Measurements from ENCODE around the gene SUDS3.

SUDS3 gene

DNA sequence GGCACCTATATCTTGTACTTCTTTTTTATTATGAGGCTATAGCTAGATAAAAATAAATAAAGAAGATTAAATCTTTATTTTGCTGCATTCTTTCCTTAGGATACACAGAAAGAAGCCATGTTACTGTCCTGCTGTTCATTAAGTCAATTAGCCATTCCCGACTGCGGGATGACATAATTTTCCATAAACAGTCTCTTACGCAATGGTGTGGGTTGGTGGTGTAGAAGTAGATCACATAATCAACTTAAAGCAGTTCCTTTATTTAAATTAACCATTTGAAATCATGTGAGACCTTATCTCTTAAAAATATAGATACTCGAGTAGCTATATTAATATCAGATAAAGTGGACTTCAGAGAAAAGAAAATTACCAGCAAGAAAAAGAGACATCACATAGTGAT lies 43.8 kb upstream of the SUDS3 start:
- POLR2A ChIA-PET = no interaction called here
- TF ChIP-seq, protein P1, sequence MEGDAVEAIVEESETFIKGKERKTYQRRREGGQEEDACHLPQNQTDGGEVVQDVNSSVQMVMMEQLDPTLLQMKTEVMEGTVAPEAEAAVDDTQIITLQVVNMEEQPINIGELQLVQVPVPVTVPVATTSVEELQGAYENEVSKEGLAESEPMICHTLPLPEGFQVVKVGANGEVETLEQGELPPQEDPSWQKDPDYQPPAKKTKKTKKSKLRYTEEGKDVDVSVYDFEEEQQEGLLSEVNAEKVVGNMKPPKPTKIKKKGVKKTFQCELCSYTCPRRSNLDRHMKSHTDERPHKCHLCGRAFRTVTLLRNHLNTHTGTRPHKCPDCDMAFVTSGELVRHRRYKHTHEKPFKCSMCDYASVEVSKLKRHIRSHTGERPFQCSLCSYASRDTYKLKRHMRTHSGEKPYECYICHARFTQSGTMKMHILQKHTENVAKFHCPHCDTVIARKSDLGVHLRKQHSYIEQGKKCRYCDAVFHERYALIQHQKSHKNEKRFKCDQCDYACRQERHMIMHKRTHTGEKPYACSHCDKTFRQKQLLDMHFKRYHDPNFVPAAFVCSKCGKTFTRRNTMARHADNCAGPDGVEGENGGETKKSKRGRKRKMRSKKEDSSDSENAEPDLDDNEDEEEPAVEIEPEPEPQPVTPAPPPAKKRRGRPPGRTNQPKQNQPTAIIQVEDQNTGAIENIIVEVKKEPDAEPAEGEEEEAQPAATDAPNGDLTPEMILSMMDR (IDR thresholded peaks at IDR 0.05; ENCODE audit: insufficient read depth, low read length, missing control alignments) = no peak
- CTCF ChIA-PET = interaction anchor here (1.0 kb wide), 1 partner anchor 26 kb away, joined by 3 read pairs; no protein-coding TSS in a partner anchor
- no peak overlapping the region for H3K4me3 ChIP-seq (ENCODE audit: low read depth, low read length)
- DNase-seq (ENCODE audit: low read depth, low spot score) = no peak

DNA sequence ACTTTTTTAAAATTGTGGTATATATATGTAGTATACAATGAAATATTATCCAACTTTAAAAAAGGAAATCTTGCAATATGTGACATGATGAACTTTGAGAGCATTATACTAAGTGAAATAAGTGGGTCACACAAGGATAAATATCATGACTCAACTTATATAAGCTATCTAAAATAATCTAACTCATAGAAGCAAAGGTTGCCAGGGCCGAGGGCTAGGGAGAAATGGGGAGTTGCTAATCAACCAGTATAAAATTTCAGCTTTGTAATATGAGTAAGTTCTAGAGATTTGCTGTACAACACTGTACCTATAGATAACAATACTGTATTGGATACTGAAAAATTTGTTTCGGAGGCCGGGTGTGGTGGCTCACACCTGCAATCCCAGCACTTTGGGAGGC lies 42.1 kb upstream of the SUDS3 start:
- TF ChIP-seq, protein P1 (IDR thresholded peaks at IDR 0.05; ENCODE audit: insufficient read depth, low read length, missing control alignments) = no peak
- CTCF ChIA-PET = no interaction called here
- H3K4me3 ChIP-seq (ENCODE audit: low read depth, low read length) = no peak overlapping the region
- no peak for DNase-seq (ENCODE audit: low read depth, low spot score)
- POLR2A ChIA-PET = no interaction called here

DNA sequence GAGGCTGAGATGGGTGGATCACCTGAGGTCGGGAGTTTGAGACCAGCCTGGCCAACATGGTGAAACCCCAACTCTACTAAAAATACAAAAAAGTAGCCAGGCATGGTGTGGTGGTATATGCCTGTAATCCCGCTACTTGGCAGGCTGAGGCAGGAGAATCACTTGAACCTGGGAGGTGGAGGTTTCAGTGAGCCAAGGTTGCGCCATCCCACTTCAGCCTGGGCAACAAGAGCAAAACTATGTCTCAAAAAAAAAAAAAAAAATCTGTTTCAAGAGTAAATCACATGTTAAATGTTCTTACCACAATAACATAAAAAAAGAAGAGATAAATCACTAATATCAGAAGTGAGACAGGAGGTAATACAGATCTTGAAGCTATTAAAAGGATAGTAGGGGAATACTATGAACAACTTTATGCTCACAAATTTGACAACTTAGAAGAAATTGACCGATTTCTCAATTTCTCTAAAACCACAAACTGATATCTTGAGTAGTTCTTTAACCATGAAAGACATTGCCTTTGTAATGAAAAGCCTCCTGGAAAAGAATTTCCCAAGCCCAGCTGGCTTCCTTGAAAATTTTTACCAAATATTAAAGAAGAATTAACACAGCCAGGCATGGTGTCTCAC lies 41.3 kb upstream of the SUDS3 start:
- H3K4me3 ChIP-seq (ENCODE audit: low read depth, low read length) = no peak overlapping the region
- DNase-seq (ENCODE audit: low read depth, low spot score) = no peak
- POLR2A ChIA-PET = no interaction called here
- TF ChIP-seq, protein P1 (IDR thresholded peaks at IDR 0.05; ENCODE audit: insufficient read depth, low read length, missing control alignments) = no peak
- CTCF ChIA-PET = interaction anchor here (0.6 kb wide), 1 partner anchor 43 kb away, joined by 3 read pairs; no protein-coding TSS in a partner anchor

DNA sequence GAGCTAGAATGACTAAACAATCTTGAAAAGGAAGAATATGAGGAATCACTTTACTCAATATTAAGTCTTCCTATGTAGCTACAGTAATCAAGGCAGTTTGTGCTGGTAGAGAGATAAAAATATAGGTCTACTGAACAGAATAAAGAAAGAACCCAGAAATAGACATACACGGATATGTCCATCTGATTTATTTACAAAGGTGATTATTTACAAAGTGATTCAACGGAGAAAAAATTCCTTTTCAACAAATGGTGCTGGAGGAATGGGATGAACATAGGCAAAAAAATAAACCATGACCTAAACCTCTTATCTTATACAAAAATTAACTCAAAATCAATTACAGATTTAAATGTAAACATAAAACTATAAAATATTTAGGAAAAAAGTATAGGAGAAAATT lies 40.2 kb upstream of the SUDS3 start:
- ChIA-PET POLR2A (no interaction called here), CTCF (no interaction called here)
- TF ChIP-seq, protein P1 (IDR thresholded peaks at IDR 0.05; ENCODE audit: insufficient read depth, low read length, missing control alignments) = no peak
- no peak for DNase-seq (ENCODE audit: low read depth, low spot score)
- H3K4me3 ChIP-seq (ENCODE audit: low read depth, low read length) = no peak overlapping the region

DNA sequence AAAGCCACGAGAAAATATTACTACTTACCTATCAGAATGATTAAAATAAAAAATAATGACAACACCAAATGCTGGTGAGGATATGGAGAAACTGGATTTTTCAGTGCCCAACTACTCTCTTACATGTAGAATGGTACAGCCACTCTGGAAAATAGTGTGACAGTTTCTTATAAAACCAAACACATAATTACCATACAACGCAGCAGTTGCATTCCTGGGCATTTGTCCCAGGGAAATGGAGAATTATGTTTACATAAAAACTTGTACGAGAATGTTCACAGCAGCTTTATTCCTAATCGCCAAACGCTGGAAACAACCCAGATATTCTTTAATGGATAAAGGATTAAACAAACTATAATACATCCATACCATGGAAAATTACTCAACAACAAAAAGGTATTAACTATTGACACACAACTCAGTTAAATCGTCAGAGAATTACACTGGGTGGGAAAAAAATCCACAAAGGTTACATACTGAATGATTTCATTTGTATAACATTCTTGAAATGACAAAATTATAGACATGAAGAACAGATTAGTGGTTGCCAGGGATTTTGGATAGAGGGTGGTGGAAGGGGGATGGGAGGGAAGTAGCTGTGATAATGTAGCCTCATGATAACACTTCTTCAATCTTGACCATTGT lies 39.0 kb upstream of the SUDS3 start:
- peak; percentile 21 for DNase-seq (ENCODE audit: low read depth, low spot score)
- ChIA-PET POLR2A (no interaction called here), CTCF (interaction anchor here (0.7 to 1.6 kb wide), 3 partner anchors 9 to 39 kb away, joined by 3 to 4 read pairs (median 3); partner anchors contain the start of gene SUDS3)
- TF ChIP-seq, protein P1 (IDR thresholded peaks at IDR 0.05; ENCODE audit: insufficient read depth, low read length, missing control alignments) = no peak
- no peak overlapping the region for H3K4me3 ChIP-seq (ENCODE audit: low read depth, low read length)

DNA sequence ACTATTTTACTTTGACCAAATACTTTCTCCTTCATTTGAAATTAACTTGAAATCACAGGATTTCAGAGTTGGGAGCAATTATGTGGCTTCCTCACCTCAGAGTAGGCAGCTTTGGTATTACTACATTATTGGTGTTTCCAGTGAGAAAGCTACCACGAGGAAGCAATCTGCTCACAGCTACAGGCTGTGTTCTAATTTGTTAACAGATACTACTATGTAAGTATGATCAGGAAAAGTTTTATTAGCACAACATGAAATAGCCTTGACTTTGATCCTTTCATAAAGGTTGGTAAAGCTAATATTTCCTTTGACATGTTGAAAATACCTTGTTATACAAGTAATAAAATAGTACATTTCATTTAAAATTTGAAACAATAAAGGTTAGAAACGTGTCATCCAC lies 34.3 kb upstream of the SUDS3 start:
- no peak overlapping the region for H3K4me3 ChIP-seq (ENCODE audit: low read depth, low read length)
- ChIA-PET CTCF (interaction anchor here (1.8 kb wide), 1 partner anchor 34 kb away, joined by 7 read pairs; no protein-coding TSS in a partner anchor), POLR2A (no interaction called here)
- no peak for DNase-seq (ENCODE audit: low read depth, low spot score)
- TF ChIP-seq, protein P1 (IDR thresholded peaks at IDR 0.05; ENCODE audit: insufficient read depth, low read length, missing control alignments) = no peak

Measured in AG04449 (cell line).